ENCODE measurements around the gene ETS1.

DNA sequence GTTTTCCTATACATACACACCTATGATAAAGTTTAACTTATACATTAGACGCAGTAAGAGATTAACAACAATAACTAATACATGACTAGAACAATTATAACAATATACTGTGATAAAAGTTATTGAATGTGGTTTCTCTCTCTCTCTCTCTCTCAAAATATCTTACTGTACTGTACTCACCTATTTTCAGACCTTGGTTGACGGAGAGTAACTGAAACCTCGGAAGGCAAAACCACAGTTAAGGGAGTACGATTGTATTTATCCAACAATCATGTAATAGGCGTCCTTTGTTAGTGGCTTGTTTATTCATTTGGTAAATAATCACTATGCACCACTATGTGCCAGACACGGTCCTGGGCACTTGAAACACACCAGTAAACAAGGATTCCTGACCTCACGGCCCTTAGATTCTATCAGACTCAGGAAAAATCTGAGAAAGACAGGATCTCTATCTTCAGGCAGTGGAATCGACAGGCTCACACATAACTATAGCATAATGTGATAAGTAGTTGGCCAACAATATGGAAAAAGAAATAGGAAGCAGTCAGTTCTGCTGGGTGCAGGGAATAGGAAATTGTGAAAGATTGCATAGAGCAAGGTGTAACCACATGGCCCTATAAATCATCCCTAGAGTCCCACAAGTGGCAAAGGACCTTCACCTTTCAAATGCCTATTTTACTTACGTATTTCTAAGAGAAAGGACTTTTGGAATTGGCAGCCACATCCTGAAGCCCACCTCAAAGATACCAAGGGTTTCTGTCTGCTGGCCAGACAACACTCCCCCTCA lies 12.0 kb downstream of the ETS1 start:
- no peak for TF ChIP-seq CTCF (conservative IDR thresholded peaks at IDR 0.05 in 1 of 2, IDR thresholded peaks at IDR 0.05 in 1 of 2; ENCODE audit: extremely low read depth in 1 of 2, insufficient read depth in 1 of 2, low read depth in 1 of 2, low read length in 2 of 2)
- no peak for TF ChIP-seq EZH2 (IDR thresholded peaks at IDR 0.05; ENCODE audit: borderline replicate concordance, low read length)

All from mammary epithelial cell (primary cell).